MV-4-11 (cell line): ENCODE data around the gene KLHL29.

Experiments used
- DNase-seq: peaks from one replicate; lab custom pipeline; 2025; lab: John Stamatoyannopoulos, UW

KLHL29 gene

GRCh38 chr2:23594460-23594825 is 209.5 kb downstream of the KLHL29 start:
- no peak for DNase-seq

- no peak for DNase-seq
Observed at GRCh38 chr2:23595021-23595420, 210.0 kb downstream of the KLHL29 start.

- DNase-seq, result no peak
Observed at GRCh38 chr2:23595601-23596251, 210.7 kb downstream of the KLHL29 start.

GRCh38 chr2:23596316-23596885 is 211.4 kb downstream of the KLHL29 start:
- DNase-seq, result no peak

GRCh38 chr2:23597687-23598086 is 212.7 kb downstream of the KLHL29 start:
- DNase-seq, result no peak

GRCh38 chr2:23599006-23599405 is 214.0 kb downstream of the KLHL29 start:
- DNase-seq, result no peak

- no peak for DNase-seq
Observed at GRCh38 chr2:23599667-23600066, 214.7 kb downstream of the KLHL29 start.

- DNase-seq, result no peak
Observed at GRCh38 chr2:23600346-23600745, 215.4 kb downstream of the KLHL29 start.

- peak; percentile 30 for DNase-seq
Observed at GRCh38 chr2:23601301-23601965, 216.5 kb downstream of the KLHL29 start.

- DNase-seq, result no peak
Observed at GRCh38 chr2:23602116-23602515, 217.1 kb downstream of the KLHL29 start.

- no peak for DNase-seq
Observed at GRCh38 chr2:23603156-23603555, 218.2 kb downstream of the KLHL29 start.

GRCh38 chr2:23603581-23603980 is 218.6 kb downstream of the KLHL29 start:
- DNase-seq, result no peak

GRCh38 chr2:23604731-23605130 is 219.8 kb downstream of the KLHL29 start:
- DNase-seq, result no peak

GRCh38 chr2:23605236-23605635 is 220.3 kb downstream of the KLHL29 start:
- DNase-seq, result no peak

GRCh38 chr2:23606196-23606595 is 221.2 kb downstream of the KLHL29 start:
- no peak for DNase-seq

GRCh38 chr2:23606968-23607367 is 222.0 kb downstream of the KLHL29 start:
- DNase-seq, result peak; percentile 79

GRCh38 chr2:23607925-23608324 is 222.9 kb downstream of the KLHL29 start:
- DNase-seq, result no peak

- no peak for DNase-seq
Observed at GRCh38 chr2:23609254-23609653, 224.3 kb downstream of the KLHL29 start.

GRCh38 chr2:23611839-23612238 is 226.9 kb downstream of the KLHL29 start:
- DNase-seq, result no peak

GRCh38 chr2:23614701-23615100 is 229.7 kb downstream of the KLHL29 start:
- no peak for DNase-seq

GRCh38 chr2:23615216-23616020 is 230.4 kb downstream of the KLHL29 start:
- DNase-seq, result no peak

GRCh38 chr2:23616630-23617029 is 231.7 kb downstream of the KLHL29 start:
- no peak for DNase-seq
